HG02571 (cell line): ENCODE data around the gene TTC28.

ENCODE experiments used
- ATAC-seq: cut with Tn5 transposase; IDR thresholded peaks from one replicate; pipeline ENCODE4 v1.9.1; 2021; ENCODE audit warnings: mild to moderate bottlenecking, moderate library complexity; ENCODE audit not compliant: unreplicated experiment

TTC28 gene

GRCh38 chr22:28443526-28443876 lies 236.1 kb downstream of the TTC28 start:
- ATAC-seq, result no peak

- no peak for ATAC-seq
These were observed 236.7 kb downstream of the TTC28 start for GRCh38 chr22:28442711-28443525.

GRCh38 chr22:28442264-28442710 lies 237.4 kb downstream of the TTC28 start:
- no peak for ATAC-seq

- ATAC-seq, result no peak
These were observed 237.8 kb downstream of the TTC28 start for GRCh38 chr22:28441720-28442263.

GRCh38 chr22:28440592-28441390 lies 238.8 kb downstream of the TTC28 start:
- ATAC-seq, result no peak

- ATAC-seq, result no peak
These were observed 241.4 kb downstream of the TTC28 start for GRCh38 chr22:28438183-28438768.

- no peak for ATAC-seq
These were observed 243.7 kb downstream of the TTC28 start for GRCh38 chr22:28435982-28436381.

- ATAC-seq, result no peak
These were observed 244.4 kb downstream of the TTC28 start for GRCh38 chr22:28435140-28435768.

- ATAC-seq, result no peak
These were observed 249.1 kb downstream of the TTC28 start for GRCh38 chr22:28430466-28431025.

- ATAC-seq, result no peak
These were observed 249.9 kb downstream of the TTC28 start for GRCh38 chr22:28429711-28430110.

GRCh38 chr22:28428271-28428670 lies 251.4 kb downstream of the TTC28 start:
- ATAC-seq, result no peak

- no peak for ATAC-seq
These were observed 253.1 kb downstream of the TTC28 start for GRCh38 chr22:28426346-28427132.

GRCh38 chr22:28425211-28425610 lies 254.4 kb downstream of the TTC28 start:
- ATAC-seq, result no peak

GRCh38 chr22:28424427-28425080 lies 255.1 kb downstream of the TTC28 start:
- ATAC-seq, result no peak

GRCh38 chr22:28419919-28420318 lies 259.7 kb downstream of the TTC28 start:
- ATAC-seq, result no peak

GRCh38 chr22:28418008-28418407 lies 261.6 kb downstream of the TTC28 start:
- ATAC-seq, result no peak

GRCh38 chr22:28417431-28417830 lies 262.2 kb downstream of the TTC28 start:
- no peak for ATAC-seq

- no peak for ATAC-seq
These were observed 264.7 kb downstream of the TTC28 start for GRCh38 chr22:28414913-28415312.
